WTC11 (cell line): Measurements from ENCODE around the gene RPTOR. TPM values are rescaled to one million over a fixed set of nuclear protein-coding genes. Genes with fewer than 3 reads are reported as not detected.

Experiments
- ATAC-seq: fragments of 200-7000 bp; cut with Tn5 transposase; 2 replicates; pipeline ENCODE4 v1.10.0; 2021; ENCODE audit warnings: mild to moderate bottlenecking, moderate library complexity
- CTCF ChIA-PET: fragments of 300-600 bp; sonication (Branson Sonifier 250); formaldehyde crosslinking; loops from one replicate; lab custom pipeline; 2021; ENCODE audit warnings: antibody characterized with exemption; lab: Charles Lee
- POLR2A ChIA-PET: fragments of 350-600 bp; sonication (Branson Sonifier 250); formaldehyde crosslinking; loops from one replicate; lab custom pipeline; 2021; ENCODE audit warnings: antibody characterized with exemption; lab: Charles Lee
- DNase-seq: peaks from one replicate; pipeline ENCODE4 v3.0.0; 2021; ENCODE audit warnings: low spot score
- H3K27ac Mint-ChIP-seq: 2 replicates; pipeline ENCODE4 v1.8.0; 2021; ENCODE audit warnings: mixed read lengths
- H3K27me3 Mint-ChIP-seq: 2 replicates; pipeline ENCODE4 v1.8.0; 2021; ENCODE audit warnings: low read depth, mild to moderate bottlenecking, moderate library complexity, mixed read lengths
- H3K36me3 Mint-ChIP-seq: 2 replicates; pipeline ENCODE4 v1.8.0; 2021; ENCODE audit warnings: mixed read lengths
- H3K4me1 Mint-ChIP-seq: 2 replicates; pipeline ENCODE4 v1.8.0; 2022; ENCODE audit warnings: mixed read lengths
- H3K4me3 Mint-ChIP-seq: 2 replicates; pipeline ENCODE4 v1.8.0; 2021; ENCODE audit warnings: mild to moderate bottlenecking, moderate library complexity, mixed read lengths
- H3K9me3 Mint-ChIP-seq: 2 replicates; pipeline ENCODE4 v1.8.0; 2021; ENCODE audit warnings: mixed read lengths
- ETV6 ChIP-seq: sonication (generic); formaldehyde crosslinking; IDR thresholded peaks from 2 replicates; pipeline ENCODE4 v1.8.1; 2022; ENCODE audit warnings: mild to moderate bottlenecking, missing genetic modification reagents
- FOXJ3 ChIP-seq: sonication (generic); formaldehyde crosslinking; IDR thresholded peaks from 2 replicates; pipeline ENCODE4 v1.9.0; 2021; ENCODE audit warnings: missing genetic modification reagents, mild to moderate bottlenecking, borderline replicate concordance
- HMGA2 ChIP-seq: fragments of 250-450 bp; sonication (Bioruptor Pico); IDR thresholded peaks from 2 replicates; pipeline ENCODE4 v1.4.0; 2021; ENCODE audit warnings: mild to moderate bottlenecking, moderate library complexity
- NFATC4 ChIP-seq: fragments of 250-450 bp; sonication (Bioruptor Pico); IDR thresholded peaks from 2 replicates; pipeline ENCODE4 v1.9.0; 2021; ENCODE audit warnings: mild to moderate bottlenecking
- NR1H2 ChIP-seq: sonication (generic); formaldehyde crosslinking; IDR thresholded peaks from 2 replicates; pipeline ENCODE4 v1.9.0; 2021; ENCODE audit warnings: mild to moderate bottlenecking, moderate library complexity, missing genetic modification reagents
- PRDM15 ChIP-seq: sonication (generic); formaldehyde crosslinking; IDR thresholded peaks from 2 replicates; pipeline ENCODE4 v1.8.0; 2022; ENCODE audit warnings: missing genetic modification reagents
- PREB ChIP-seq: sonication (generic); formaldehyde crosslinking; IDR thresholded peaks from 2 replicates; pipeline ENCODE4 v1.8.1; 2022; ENCODE audit warnings: mild to moderate bottlenecking, missing genetic modification reagents, moderate library complexity, borderline replicate concordance
- PRRX2 ChIP-seq: fragments of 250-450 bp; sonication (Bioruptor Pico); IDR thresholded peaks from 2 replicates; pipeline ENCODE4 v1.8.0; 2021; ENCODE audit warnings: mild to moderate bottlenecking
- RELA ChIP-seq: sonication (generic); formaldehyde crosslinking; IDR thresholded peaks from 2 replicates; pipeline ENCODE4 v1.8.1; 2022; ENCODE audit warnings: missing genetic modification reagents, mild to moderate bottlenecking, borderline replicate concordance
- TCF7 ChIP-seq: sonication (generic); formaldehyde crosslinking; IDR thresholded peaks from 2 replicates; pipeline ENCODE4 v1.8.0; 2022; ENCODE audit warnings: mild to moderate bottlenecking, low read depth, missing genetic modification reagents, moderate library complexity
- total RNA-seq: library from RNA; stranded (reverse); gene quantifications from 3 replicates; pipeline ENCODE4 v1.2.3, GENCODE V29; 2021
- TF ChIP-seq, protein P1 (sequence below): sonication (generic); formaldehyde crosslinking; IDR thresholded peaks from 2 replicates; pipeline ENCODE4 v1.8.0; 2022; ENCODE audit warnings: mild to moderate bottlenecking, missing genetic modification reagents
- TF ChIP-seq, protein P2 (sequence below): sonication (generic); formaldehyde crosslinking; IDR thresholded peaks from 2 replicates; pipeline ENCODE4 v1.8.0; 2023; ENCODE audit warnings: missing genetic modification reagents, mild to moderate bottlenecking, borderline replicate concordance
- TF ChIP-seq, protein P3 (sequence below): sonication (generic); formaldehyde crosslinking; IDR thresholded peaks from 2 replicates; pipeline ENCODE4 v1.8.1; 2023; ENCODE audit warnings: mild to moderate bottlenecking, moderate library complexity, missing genetic modification reagents
- TF ChIP-seq, protein P4 (sequence below): sonication (generic); formaldehyde crosslinking; IDR thresholded peaks from 2 replicates; pipeline ENCODE4 v1.8.0; 2022; ENCODE audit warnings: mild to moderate bottlenecking, missing genetic modification reagents

RPTOR gene
- total RNA-seq, 1 experiment from 2014 or later: 41.0 TPM

- Mint-ChIP-seq H3K4me3 (no peak overlapping the region), H3K4me1 (peaks cover 15% of the 10 kb centered on the region), H3K9me3 (no peaks in the 10 kb centered on the region), H3K36me3 (peaks cover 8% of the 10 kb centered on the region), H3K27ac (no peak overlapping the region), H3K27me3 (no peaks in the 10 kb centered on the region)
- DNase-seq (no peak), ATAC-seq (no peak)
- ChIA-PET CTCF (no interaction called here), POLR2A (no interaction called here)
- TF ChIP-seq, protein P1, sequence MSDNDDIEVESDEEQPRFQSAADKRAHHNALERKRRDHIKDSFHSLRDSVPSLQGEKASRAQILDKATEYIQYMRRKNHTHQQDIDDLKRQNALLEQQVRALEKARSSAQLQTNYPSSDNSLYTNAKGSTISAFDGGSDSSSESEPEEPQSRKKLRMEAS (CRISPR knock-in tag): no peak
- TF ChIP-seq NFATC4: no peak
- TF ChIP-seq, protein P2, sequence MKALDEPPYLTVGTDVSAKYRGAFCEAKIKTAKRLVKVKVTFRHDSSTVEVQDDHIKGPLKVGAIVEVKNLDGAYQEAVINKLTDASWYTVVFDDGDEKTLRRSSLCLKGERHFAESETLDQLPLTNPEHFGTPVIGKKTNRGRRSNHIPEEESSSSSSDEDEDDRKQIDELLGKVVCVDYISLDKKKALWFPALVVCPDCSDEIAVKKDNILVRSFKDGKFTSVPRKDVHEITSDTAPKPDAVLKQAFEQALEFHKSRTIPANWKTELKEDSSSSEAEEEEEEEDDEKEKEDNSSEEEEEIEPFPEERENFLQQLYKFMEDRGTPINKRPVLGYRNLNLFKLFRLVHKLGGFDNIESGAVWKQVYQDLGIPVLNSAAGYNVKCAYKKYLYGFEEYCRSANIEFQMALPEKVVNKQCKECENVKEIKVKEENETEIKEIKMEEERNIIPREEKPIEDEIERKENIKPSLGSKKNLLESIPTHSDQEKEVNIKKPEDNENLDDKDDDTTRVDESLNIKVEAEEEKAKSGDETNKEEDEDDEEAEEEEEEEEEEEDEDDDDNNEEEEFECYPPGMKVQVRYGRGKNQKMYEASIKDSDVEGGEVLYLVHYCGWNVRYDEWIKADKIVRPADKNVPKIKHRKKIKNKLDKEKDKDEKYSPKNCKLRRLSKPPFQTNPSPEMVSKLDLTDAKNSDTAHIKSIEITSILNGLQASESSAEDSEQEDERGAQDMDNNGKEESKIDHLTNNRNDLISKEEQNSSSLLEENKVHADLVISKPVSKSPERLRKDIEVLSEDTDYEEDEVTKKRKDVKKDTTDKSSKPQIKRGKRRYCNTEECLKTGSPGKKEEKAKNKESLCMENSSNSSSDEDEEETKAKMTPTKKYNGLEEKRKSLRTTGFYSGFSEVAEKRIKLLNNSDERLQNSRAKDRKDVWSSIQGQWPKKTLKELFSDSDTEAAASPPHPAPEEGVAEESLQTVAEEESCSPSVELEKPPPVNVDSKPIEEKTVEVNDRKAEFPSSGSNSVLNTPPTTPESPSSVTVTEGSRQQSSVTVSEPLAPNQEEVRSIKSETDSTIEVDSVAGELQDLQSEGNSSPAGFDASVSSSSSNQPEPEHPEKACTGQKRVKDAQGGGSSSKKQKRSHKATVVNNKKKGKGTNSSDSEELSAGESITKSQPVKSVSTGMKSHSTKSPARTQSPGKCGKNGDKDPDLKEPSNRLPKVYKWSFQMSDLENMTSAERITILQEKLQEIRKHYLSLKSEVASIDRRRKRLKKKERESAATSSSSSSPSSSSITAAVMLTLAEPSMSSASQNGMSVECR (CRISPR knock-in tag): no peak
- no peak for TF ChIP-seq HMGA2 (CRISPR knock-in tag)
- TF ChIP-seq TCF7 (CRISPR knock-in tag): no peak
- TF ChIP-seq FOXJ3 (CRISPR knock-in tag): no peak
- no peak for TF ChIP-seq RELA (CRISPR knock-in tag)
- TF ChIP-seq NR1H2 (CRISPR knock-in tag): no peak
- no peak for TF ChIP-seq PRDM15 (CRISPR knock-in tag)
- TF ChIP-seq, protein P3, sequence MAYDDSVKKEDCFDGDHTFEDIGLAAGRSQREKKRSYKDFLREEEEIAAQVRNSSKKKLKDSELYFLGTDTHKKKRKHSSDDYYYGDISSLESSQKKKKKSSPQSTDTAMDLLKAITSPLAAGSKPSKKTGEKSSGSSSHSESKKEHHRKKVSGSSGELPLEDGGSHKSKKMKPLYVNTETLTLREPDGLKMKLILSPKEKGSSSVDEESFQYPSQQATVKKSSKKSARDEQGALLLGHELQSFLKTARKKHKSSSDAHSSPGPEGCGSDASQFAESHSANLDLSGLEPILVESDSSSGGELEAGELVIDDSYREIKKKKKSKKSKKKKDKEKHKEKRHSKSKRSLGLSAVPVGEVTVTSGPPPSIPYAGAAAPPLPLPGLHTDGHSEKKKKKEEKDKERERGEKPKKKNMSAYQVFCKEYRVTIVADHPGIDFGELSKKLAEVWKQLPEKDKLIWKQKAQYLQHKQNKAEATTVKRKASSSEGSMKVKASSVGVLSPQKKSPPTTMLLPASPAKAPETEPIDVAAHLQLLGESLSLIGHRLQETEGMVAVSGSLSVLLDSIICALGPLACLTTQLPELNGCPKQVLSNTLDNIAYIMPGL: no peak
- TF ChIP-seq PRRX2: no peak
- no peak for TF ChIP-seq ETV6 (CRISPR knock-in tag)
- TF ChIP-seq, protein P4, sequence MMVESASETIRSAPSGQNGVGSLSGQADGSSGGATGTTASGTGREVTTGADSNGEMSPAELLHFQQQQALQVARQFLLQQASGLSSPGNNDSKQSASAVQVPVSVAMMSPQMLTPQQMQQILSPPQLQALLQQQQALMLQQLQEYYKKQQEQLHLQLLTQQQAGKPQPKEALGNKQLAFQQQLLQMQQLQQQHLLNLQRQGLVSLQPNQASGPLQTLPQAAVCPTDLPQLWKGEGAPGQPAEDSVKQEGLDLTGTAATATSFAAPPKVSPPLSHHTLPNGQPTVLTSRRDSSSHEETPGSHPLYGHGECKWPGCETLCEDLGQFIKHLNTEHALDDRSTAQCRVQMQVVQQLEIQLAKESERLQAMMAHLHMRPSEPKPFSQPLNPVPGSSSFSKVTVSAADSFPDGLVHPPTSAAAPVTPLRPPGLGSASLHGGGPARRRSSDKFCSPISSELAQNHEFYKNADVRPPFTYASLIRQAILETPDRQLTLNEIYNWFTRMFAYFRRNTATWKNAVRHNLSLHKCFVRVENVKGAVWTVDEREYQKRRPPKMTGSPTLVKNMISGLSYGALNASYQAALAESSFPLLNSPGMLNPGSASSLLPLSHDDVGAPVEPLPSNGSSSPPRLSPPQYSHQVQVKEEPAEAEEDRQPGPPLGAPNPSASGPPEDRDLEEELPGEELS (CRISPR knock-in tag): no peak
- no peak for TF ChIP-seq PREB (CRISPR knock-in tag)
These were observed 205.0 kb downstream of the RPTOR start for GRCh38 chr17:80749611-80750010.
